ENCODE measurements around the gene KCTD20. TPM values are rescaled to one million over a fixed set of nuclear protein-coding genes. Genes with fewer than 3 reads are reported as not detected.

KCTD20 gene
- 73.7 TPM for total RNA-seq

GRCh38 chr6:36442671-36443470 is at the start of gene KCTD20, which contains the start of gene PXT1:
Gene KCTD20 (plus strand): TSS chr6:36443000. CDS start chr6:36470098, 27,098 bp downstream.
Gene PXT1 (minus strand): TSS chr6:36442854. CDS start chr6:36426082, 16,772 bp downstream.

Other genes with a start within 250 kb of the KCTD20 start
- gene BRPF3, start 246.3 kb upstream of the KCTD20 start, total RNA-seq = 39.2 TPM
- gene PNPLA1, start 172.9 kb upstream of the KCTD20 start, total RNA-seq = 0.16 TPM
- gene BNIP5, start 106.1 kb upstream of the KCTD20 start, total RNA-seq = 0.11 TPM
- 0.38 TPM for gene ETV7, start 55.3 kb upstream of the KCTD20 start, total RNA-seq
- not detected for gene PXT1, start 146 bp upstream of the KCTD20 start, total RNA-seq
- gene STK38, start 104.5 kb downstream of the KCTD20 start, total RNA-seq = 27.3 TPM
- gene SRSF3, start 151.4 kb downstream of the KCTD20 start, total RNA-seq = 254 TPM
- gene CDKN1A, start 235.7 kb downstream of the KCTD20 start, total RNA-seq = 24.5 TPM